Measurements from ENCODE around the gene MKI67.

The MKI67 gene

DNA sequence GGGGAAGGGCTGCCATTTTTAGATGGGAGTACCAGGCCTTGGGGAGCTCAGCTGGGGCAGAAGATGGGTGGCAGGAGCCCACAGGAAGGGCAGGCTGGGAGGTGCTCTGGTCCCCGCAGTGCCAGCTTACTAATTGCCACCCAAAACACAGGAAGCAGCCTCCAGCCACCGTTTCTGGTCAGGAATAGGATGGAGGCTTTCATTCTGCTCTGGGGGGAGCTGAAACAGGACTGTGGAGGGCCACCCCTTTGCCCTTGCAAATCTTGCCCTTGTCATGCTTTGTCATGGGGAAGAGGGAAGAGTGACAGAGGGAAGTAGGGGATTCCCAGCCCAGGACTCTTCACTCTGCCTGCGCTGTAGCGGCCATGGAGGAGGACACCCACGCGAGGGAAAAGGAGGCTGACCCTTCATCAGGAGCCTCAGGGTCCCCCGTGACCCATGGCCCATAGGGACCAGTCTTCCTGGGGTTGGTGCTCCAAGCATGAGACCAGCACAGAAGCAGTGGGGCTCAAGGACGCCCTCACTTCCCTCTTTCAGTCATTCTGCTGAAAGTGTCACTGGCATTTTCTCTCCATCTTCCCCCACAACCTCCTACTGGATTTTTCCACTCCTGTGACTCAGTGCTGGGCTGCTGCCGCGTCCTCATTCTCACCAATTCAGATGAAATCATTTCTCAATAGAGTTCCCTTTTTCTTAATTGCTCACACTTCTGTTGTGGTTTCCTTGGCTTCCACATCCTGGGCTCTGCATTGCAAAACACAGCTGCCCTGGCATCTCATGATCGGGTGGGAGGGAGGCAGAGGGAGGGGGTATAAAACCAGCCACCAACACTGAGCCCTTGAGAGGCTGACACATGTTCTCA lies 61.9 kb downstream of the MKI67 start:
- peak; percentile 73 to 98 for DNase-seq

DNA sequence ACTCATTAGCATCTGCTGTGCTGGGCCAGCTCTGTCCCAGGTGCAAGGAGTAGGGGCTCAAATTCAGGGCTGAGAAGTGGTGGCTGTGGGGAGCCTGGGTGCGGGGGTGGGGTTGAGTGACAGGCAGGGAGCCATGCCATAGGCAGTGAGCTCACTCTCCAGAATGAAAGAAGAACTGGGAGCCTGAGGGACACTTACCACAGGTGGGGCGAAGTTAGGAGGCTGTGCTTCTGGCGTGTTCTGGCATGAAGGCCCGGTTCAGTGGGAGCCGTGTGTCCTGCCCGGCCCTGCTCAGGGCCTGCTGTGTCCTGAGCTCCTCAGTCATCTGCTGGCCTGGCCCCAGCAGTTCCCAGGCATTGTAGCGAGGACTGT lies 62.5 kb downstream of the MKI67 start:
- DNase-seq: no peak

DNA sequence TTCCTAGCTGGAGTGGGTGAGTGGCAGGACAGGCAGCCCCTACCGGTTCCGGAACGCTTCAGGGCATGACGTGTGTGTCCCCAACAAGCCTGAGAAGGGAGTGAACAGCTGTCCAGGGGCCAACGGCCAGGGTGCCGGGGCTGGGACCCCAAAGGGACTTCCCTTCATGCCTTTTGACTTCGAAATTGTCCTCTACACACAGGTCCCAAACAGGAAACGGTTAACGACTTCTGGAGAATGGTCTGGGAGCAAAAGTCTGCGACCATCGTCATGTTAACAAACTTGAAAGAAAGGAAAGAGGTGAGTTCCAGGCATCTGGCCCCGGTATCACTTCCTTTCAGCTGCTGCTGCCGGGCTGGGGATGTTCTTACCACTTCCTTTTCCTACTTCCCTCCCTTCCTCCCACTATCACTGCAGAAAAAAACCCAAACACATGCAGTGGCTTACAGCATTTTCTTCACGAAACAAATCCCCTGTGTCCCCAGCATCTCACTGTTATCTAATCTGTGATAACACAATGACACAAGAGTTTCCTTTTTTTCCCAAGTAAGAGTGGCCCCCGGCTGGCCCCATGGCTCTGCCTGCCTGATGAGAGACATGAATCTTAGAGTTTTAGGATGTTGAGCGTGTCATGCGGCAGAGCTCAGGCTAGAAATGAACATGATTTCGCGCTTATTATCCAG lies 63.2 kb downstream of the MKI67 start:
- DNase-seq: peak; percentile 63 to 65

DNA sequence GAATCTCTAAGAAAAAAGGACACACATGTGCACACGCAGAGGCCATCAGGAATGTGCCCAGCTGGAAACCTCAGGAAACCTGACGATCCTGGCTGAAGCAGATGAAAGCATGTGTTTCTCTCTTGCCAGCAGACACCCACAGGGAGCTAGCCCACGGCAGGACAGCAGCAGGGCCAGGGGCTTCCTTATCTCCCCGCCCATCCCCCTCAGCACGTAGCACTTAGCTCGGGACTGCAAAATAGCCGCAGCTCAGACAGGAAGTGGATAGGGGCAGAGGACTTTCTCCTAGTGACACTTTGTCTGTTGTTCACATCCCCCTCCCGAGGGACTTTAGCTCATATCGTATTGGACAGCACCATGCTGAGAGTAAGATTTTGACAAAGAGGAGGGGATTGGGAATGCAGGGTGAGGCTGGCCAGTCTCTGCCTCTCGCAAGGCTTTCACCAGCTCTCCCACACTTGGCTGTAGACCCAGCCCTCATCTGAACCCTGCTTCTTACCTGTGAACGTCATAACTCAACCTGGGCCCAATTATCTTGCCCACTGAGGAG lies 63.8 kb downstream of the MKI67 start:
- DNase-seq: no peak

DNA sequence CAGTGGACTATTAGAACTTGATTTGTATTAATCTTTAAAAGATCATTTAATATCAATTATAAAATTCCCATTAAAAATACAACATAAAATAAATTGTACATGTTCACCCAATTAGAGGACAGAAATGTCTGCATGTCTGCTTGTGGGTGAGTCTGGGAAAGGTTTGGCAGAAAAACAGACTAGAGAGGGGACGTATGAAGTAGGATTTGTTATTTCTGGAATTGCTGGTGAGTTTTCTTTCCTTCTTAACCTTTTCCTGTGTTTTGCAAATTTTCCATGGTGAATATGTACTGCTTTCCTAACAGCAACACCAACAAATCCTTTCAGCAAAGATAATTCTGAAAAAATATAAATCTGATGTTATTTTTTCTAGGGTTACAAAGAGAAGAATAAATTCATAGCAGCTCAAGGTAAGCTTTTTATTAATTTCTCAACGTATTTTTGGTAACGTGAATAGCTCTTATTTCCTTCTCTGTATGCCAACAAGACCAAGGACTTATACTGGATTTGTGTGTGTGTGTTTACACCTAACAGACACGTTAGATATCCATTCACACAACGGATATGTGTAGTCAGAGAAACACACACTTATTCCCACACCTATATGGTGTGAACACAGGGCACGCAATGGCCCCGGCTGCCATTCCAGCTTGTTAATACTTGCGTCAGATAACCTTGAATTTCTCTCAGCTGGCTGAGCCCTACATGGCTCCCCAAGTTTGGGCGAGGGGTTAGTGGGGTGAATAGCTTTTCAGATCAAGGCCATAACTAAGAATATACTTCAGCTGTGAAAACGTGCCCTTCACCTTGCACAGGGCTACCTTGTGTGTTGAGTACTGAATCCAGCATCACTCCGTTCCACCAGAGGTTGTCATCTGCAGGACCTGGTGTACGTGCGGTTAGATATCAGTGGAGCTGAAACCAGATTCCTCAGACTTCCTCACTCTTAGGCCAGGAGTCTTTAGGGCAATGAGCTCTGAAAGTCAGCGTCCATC lies 64.6 kb downstream of the MKI67 start:
- no peak for DNase-seq

DNA sequence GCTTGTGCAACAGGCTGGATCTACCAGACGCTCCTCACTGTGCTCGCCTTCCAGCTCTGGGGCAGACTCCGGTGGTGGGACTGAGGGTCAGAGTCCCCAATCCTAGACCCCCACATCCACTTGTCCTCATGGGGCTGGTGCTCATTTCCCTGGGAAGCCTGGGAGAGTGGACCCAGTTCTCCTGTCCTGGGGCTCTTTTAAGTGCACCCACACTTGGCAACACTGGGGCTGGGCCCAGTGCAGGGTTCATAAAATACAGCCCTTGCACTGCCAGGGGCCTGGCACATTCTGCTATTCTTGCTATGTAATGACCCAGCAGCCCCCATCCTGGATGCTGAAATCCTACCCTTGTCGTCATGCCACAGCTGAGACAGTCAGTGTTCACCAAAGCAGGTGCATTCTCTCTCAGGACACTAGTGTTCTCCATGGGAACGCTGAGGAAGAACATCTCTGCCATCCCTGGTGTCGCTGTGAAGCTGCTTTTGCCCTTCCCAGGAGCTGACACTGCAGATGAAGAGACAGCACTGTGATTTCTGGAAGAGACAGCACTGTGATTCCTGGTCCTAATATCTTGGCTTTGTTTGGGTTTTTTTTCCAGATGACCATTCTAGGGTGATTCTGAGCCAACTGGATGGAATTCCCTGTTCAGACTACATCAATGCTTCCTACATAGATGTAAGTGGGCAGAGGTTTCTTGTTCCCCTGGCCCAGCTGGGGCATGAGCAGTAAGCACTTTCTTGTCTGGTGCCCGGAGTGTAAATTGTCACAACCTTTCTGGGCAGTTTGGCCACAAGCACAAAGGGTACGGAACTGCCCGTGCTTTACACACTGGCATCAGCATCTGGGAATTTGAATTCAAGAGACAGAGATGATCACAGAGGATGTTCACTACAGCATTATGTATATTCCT lies 65.6 kb downstream of the MKI67 start:
- no peak for DNase-seq

DNA sequence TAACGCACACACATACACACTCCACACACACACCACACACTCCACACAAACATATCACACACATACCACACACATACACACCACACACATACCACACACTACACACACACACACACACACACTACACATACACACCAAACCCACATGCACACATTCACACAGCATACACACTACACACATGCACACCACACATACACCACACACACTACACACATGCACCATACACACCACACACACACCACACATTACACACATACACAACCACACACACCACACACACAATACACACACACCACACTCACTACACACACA lies 66.3 kb downstream of the MKI67 start:
- no peak for DNase-seq

DNA sequence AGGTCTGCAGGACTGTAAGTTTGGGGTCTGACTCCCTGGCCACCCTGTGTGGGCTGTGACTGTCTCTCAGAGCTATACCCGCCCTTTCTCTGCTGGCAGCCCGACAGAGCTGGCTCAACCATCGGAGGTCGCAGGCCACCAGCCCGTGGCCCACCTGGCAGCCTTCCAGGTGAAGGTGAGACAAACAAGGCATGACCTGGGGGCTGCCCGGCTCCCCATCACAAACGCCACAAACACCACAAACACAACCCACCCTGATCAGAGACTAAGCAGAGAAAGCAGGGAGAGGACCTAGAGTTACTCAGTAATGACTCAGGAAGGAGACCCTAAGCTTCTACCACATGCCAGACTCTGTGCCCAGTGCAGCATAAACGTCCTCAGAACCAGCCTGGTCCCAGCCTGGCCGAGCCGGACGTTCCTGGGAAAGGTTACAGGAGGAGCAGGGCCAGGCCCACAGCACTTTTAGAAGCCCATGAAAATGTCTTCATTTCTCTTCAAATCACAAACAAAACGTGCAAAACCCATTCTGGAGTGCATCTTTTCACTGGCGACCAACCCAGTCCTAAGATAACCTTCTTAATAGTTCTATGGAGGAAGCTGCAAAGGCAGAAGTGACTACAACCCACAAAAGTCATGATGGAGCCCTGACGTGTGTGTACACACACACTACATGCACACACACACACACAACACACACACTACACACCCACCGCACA lies 66.8 kb downstream of the MKI67 start:
- DNase-seq: no peak

DNA sequence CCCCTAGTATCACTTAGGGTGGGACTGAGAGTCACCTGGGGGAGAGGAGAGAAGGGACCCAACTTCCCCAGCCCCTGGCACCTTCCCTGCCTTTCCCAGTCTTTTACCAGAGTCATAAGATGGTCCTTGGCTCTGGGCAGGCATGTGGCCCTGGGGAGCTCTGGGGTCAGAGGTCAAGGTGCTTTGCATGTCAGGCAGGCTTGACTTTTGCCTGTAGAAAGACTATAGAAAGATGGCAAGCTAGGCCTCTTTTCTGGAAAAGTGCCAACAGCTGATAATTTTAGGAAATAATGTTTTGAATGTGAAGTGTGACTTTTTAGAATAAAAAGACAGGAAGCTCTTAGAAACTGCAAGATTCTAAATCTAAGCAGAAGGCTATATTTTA lies 67.5 kb downstream of the MKI67 start:
- no peak for DNase-seq

DNA sequence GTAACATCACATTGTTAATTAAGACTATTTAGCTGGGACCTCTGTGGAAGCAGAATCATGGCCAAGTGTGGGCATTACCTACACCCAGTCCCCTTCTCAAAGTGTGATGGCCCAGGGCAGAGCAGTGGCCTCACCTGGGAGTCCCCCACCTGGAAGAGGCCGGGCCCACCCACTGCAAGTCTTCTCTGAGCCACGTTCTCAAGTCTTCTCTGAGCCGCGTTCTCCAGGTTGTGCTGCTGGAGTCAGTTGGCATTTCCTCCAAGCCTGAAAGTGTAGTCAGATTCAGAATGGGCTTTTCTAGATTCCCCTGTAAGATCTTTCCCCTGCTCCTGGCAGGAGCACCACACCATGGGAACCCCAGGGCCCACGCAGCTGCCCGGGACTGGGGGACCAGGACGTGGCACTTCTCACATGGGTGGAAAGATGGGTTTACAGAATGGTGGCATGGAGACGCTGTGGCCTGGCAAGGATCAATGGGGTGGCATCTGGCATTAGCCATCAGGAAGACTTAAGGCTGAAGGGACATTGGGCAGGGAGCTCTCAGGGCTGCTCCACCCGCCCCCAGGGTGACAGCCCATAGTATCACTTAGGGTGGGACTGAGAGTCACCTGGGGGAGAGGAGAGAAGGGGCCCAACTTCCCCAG lies 68.0 kb downstream of the MKI67 start:
- DNase-seq: no peak

DNA sequence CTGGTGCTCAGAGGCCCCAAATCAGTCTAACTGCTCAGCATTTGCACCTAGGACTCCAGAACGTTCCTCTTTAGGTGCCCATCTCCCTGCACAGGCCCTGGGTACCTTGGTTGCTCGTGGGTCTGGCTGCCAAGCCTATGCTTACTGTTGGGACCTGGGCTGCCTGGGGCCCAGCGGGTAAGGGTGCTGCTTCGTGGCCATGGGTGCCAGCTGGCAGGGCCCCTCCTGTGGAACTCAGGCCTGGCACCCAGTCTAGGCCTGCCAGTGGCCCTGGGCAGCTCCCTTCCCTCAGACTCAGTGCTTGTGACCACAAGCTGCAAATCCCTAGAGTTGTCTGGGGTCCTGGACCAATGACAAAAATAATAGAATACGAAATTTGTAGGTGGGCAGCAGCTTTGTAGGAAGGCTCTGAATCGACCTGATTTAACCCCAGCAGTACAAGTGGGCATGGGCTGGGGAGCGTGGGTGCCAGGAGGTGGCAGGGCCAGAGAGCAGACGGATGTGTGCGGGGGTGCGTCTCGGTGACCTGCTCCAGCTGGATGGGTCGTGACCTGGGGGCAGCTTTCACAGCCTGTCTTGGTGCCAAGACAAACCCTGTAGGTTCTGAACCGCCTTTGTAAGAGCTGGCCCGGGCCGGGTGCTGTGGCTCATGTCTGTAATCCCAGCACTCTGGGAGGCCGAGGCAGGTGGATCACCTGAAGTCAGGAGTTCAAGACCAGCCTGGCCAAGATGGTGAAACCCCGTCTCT lies 69.7 kb downstream of the MKI67 start:
- no peak for DNase-seq

DNA sequence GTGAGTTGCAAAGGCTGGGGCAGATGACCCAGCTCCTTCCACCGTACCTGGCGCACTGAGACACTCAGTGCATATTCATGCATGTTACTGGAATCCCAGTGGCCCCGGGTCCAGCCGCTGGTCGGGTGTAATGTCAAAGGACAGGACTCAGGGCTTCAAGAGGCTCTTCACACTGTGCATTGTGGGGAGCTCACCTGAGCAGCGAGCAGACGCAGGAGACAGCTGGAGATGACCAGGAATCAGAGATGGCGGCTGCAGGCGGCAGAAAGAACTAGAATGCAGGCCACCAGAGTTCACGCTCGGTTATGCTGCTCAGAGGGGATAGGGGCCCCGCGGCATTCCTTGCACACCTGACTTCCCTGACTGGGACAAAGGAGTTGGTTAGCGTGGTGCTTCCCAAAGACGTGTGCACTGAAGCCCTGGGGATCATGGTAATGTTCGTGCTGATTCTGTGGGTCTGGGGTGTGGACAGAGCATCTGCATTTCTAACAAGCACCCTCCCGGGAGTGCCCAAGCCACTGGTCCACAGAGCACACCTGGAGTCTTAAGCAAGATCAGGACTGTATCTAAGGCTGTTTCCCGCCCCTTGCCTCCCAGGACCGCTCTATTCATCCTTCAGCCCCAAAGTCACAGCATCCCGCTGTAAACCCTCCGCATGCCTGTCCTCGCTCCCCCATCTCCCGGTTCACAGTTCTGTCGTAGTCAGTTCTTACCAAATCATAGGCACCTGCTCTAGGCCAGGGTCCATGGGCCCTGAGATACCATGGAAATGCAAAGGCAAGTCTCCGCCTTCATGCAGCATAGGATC lies 71.0 kb downstream of the MKI67 start:
- DNase-seq: no peak

DNA sequence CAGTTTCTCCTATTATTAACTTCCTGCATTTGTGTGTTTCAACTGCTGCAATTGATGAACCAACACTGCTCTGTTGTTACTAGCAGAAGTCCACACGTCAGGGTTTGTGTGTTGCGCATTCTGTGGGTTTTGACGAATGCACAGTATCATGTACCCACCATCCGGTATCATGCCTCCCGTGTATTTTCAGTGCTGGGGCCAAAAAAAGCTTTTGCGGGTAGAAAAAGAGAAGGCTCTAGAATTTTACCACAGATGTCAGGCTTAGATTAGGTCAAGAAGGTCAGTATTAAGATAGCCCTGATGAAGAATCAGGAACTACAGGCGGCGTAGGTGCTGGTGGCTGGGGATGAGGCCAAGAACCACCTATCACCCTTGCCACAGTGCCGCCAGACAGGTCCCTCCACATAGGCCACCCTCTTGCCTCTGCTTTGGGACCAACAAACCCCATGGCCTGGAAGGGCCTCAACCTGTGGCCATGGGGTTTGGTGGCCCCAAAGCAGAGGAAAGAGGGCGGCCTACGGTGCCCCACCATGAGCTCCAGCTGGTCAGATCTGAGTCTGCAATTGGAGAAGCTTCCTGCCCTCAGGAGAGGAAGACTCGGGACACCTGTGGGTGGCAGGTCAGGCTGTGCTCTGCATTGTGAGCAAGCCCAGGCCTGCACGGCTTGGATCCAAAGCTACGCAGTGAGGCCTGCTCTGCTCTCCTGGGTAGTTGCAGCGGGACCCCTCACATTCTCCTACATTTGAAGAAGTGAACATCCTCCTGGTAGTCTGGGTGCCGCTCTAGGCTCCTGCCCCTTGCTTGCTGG lies 71.9 kb downstream of the MKI67 start:
- DNase-seq: no peak

DNA sequence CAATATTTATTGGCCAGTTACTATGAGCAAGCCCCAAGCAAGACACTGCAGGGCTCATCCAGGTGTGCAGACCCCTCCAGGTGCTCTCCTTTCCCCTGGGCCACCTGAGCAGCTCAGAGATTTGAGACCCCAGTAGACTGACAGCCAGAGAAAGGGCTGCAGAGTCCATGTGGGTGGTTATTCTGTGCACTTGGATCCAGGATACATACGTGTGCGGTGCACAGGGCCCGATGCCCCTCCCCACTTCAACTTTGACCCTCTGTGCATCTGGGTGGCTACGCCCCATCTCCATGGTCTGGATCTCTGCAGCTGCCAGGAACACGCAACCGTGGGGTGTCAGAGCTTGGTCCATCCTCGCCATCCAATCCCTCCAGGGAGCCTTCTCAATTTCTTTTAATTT lies 72.9 kb downstream of the MKI67 start:
- no peak for DNase-seq

DNA sequence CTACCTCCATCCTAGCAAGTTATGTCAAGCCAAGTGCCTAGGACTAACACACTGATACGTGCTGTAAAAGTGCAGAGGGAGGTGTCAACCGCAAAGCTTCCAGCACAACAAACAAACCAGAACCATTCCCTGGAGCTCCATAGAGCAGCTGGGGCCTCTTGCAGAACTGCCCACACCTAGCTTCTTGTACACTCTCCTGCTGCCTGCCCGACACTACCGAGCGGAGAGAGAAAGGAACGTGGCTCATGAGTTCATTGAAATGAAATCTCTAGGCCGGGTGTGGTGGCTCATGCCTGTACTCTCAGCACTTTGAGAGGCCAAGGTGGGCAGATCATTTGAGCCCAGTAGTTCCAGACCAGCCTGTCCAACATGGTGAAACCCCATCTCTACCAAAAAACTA lies 73.5 kb downstream of the MKI67 start:
- no peak for DNase-seq

DNA sequence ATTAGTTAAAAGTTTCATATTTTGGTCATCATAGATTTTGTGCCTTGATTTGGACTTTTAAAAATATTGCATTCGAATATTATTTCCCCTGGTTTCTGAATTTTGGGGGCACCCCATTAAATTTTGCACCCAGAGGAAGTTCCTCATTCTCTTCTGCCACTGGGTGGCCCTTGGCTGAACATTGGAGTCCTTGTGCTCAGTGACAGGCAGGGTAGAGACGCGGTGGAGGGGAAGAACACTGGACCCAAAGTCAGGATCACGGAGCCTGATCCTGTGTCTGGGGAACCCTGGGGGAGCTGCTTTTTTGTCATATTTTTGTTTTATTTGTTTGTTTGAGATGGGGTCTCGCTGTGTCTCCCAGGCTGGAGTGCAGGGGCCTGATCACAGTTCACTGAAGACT lies 74.7 kb downstream of the MKI67 start:
- DNase-seq: no peak

DNA sequence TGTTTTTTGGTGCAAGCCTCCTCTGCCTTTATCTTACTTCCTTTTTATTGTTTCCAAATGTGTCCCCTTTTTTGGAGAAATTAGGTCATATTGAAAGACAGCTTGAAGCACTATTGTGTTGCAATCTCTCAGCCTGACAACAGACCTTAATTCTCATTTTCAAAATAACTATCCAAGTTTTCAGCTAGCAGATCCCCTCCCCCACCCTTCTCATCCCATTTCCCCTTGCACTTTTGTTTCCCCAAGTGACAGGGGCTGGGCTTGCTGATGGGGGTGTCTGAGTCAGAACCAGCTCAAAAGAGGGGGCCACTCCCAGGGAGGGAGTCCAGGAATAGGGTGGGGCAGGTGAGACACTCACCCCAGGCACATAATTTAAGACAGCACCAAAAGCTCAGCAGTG lies 75.3 kb downstream of the MKI67 start:
- DNase-seq: no peak

DNA sequence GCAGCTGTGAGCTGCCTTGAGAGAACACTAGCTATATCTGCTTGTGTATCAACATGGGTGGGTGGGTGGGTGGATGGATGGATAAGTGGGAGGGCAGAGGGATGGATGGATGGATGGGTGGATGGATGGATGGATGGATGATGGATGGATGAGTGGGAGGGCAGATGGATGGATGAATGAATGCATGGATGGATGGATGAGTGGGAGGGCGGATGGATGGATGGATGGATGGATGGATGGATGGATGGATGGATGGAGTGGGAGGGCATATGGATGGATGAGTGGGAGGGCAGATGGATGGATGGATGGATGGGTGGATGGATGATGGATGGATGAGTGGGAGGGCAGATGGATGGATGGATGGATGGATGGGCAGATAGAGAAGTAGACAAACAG lies 76.1 kb downstream of the MKI67 start:
- DNase-seq: no peak
